ENCODE measurements around the gene TVP23B.
"Not testable (repeated sequence)": the region's sequence is repeated elsewhere in the genome, so short reads cannot be mapped to it uniquely, and the experiment has no call there.

DNA sequence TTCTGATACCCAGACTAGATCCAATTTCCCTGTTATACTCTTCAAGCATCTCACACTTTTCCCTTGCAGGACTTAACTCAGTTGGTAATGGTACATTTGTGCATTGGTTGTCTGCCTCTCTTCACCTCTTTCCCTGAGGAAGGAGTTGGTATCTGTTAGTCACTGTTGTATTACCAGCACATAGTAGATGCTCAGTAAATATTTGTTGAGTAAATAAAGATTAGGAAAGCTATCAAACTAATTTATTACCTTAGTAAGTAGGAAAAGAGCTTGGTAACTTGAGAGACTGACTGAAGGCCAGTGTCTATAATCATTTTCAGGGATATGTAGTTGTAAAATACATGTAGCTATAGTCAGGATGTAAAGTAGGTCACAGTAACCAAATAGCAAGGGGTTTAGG is 15.9 kb downstream of the TVP23B start:
- TF ChIP-seq, protein P1, sequence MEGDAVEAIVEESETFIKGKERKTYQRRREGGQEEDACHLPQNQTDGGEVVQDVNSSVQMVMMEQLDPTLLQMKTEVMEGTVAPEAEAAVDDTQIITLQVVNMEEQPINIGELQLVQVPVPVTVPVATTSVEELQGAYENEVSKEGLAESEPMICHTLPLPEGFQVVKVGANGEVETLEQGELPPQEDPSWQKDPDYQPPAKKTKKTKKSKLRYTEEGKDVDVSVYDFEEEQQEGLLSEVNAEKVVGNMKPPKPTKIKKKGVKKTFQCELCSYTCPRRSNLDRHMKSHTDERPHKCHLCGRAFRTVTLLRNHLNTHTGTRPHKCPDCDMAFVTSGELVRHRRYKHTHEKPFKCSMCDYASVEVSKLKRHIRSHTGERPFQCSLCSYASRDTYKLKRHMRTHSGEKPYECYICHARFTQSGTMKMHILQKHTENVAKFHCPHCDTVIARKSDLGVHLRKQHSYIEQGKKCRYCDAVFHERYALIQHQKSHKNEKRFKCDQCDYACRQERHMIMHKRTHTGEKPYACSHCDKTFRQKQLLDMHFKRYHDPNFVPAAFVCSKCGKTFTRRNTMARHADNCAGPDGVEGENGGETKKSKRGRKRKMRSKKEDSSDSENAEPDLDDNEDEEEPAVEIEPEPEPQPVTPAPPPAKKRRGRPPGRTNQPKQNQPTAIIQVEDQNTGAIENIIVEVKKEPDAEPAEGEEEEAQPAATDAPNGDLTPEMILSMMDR (IDR thresholded peaks at IDR 0.05): not testable (repeated sequence)
- TF ChIP-seq SIN3A (IDR thresholded peaks at IDR 0.05; ENCODE audit: borderline replicate concordance, insufficient read depth, low read depth, low read length); POLR2AphosphoS5 (IDR thresholded peaks at IDR 0.05; ENCODE audit: low read depth, low read length): not testable (repeated sequence)
- TF ChIP-seq, protein P2, sequence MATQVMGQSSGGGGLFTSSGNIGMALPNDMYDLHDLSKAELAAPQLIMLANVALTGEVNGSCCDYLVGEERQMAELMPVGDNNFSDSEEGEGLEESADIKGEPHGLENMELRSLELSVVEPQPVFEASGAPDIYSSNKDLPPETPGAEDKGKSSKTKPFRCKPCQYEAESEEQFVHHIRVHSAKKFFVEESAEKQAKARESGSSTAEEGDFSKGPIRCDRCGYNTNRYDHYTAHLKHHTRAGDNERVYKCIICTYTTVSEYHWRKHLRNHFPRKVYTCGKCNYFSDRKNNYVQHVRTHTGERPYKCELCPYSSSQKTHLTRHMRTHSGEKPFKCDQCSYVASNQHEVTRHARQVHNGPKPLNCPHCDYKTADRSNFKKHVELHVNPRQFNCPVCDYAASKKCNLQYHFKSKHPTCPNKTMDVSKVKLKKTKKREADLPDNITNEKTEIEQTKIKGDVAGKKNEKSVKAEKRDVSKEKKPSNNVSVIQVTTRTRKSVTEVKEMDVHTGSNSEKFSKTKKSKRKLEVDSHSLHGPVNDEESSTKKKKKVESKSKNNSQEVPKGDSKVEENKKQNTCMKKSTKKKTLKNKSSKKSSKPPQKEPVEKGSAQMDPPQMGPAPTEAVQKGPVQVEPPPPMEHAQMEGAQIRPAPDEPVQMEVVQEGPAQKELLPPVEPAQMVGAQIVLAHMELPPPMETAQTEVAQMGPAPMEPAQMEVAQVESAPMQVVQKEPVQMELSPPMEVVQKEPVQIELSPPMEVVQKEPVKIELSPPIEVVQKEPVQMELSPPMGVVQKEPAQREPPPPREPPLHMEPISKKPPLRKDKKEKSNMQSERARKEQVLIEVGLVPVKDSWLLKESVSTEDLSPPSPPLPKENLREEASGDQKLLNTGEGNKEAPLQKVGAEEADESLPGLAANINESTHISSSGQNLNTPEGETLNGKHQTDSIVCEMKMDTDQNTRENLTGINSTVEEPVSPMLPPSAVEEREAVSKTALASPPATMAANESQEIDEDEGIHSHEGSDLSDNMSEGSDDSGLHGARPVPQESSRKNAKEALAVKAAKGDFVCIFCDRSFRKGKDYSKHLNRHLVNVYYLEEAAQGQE (IDR thresholded peaks at IDR 0.05; ENCODE audit: insufficient read depth in 1 of 2, low read depth in 2 of 2, low read length in 1 of 2): not testable (repeated sequence)

All from Panc1 (cell line).